Breast epithelium (tissue), 4 donors: ENCODE results near the gene TRAPPC5. TPM values are rescaled to one million over a fixed set of nuclear protein-coding genes. Genes with fewer than 3 reads are reported as not detected.
A peak's percentile ranks its signal among the peaks of the same experiment; 100 is the strongest.

Source experiments
- DNase-seq, 2 donors: peaks; one replicate each; pipeline ENCODE4 v3.0.0-alpha.2; 2019; ENCODE audit warnings: low spot score in 2 of 2
- H3K27ac ChIP-seq, 2 donors: fragments of 200-600 bp; sonication (generic) in 1 of 2; one replicate each; pipeline ENCODE4 v1.5.1; 2016 to 2019; ENCODE audit warnings: mild to moderate bottlenecking in 1 of 2
- H3K27me3 ChIP-seq, 2 donors: fragments of 200-600 bp; sonication (generic) in 1 of 2; one replicate each; pipeline versions ENCODE4 v1.5.1 to v1.6.0; 2017 to 2019; ENCODE audit warnings: control low read depth in 1 of 2, mild to moderate bottlenecking in 1 of 2
- H3K36me3 ChIP-seq: fragments of 200-600 bp; one replicate; pipeline ENCODE4 v1.5.1; 2019
- H3K4me1 ChIP-seq, 2 donors: fragments of 200-600 bp; sonication (generic); one replicate each; pipeline ENCODE4 v1.5.1; 2016 to 2019; ENCODE audit warnings: control low read depth in 1 of 2
- H3K4me3 ChIP-seq, 3 donors: fragments of 200-600 bp; sonication (generic); 1 replicate in 2 of 3; 2 replicates in 1 of 3; pipeline ENCODE4 v1.5.1; 2016 to 2019; ENCODE audit warnings: mild to moderate bottlenecking in 3 of 3, moderate library complexity in 2 of 3
- H3K9me3 ChIP-seq, 2 donors: fragments of 200-600 bp; sonication (generic) in 1 of 2; one replicate each; pipeline ENCODE4 v1.5.1; 2016 to 2019; ENCODE audit warnings: control low read depth in 1 of 2
- CTCF ChIP-seq, 3 donors: fragments of 450-650 bp; IDR thresholded peaks; one replicate each; pipeline ENCODE4 v1.5.1; 2016 to 2017; ENCODE audit warnings: antibody characterized with exemption in 3 of 3, mild to moderate bottlenecking in 3 of 3, moderate library complexity in 3 of 3
- POLR2A ChIP-seq: fragments of 450-650 bp; IDR thresholded peaks from one replicate; pipeline ENCODE4 v1.6.1; 2016; ENCODE audit warnings: antibody characterized with exemption, mild to moderate bottlenecking, moderate library complexity
- POLR2AphosphoS5 ChIP-seq, 3 donors: sonication (generic); formaldehyde crosslinking; IDR thresholded peaks; one replicate each; pipeline ENCODE4 v1.6.1; 2017; ENCODE audit warnings: antibody characterized with exemption in 3 of 3
- intact Hi-C: fragments of 100-400 bp; cut with DNase I; formaldehyde crosslinking; loops from one replicate; pipeline ENCODE4 v1.15.1; 2023; ENCODE audit warnings: low total_unique reads
- total RNA-seq, 3 donors: library from RNA; depleted of rRNA; stranded (reverse); fragments of >200 nt; gene quantifications; one replicate each; pipeline ENCODE4 v1.1.0, GENCODE V29; 2016

TRAPPC5 gene
- total RNA-seq, 3 donors from 2014 or later: 34.7 to 84.0 (median 62.6) TPM

GRCh38 chr19:7729831-7730285, 49.2 kb downstream of the TRAPPC5 start:
- Histone ChIP-seq H3K9me3 (no peaks in the 10 kb centered on the region), H3K27ac (no peak overlapping the region), H3K36me3 (no peaks in the 10 kb centered on the region), H3K27me3 (peaks cover 5 to 55% of the 10 kb centered on the region in 2 donors), H3K4me3 (peak overlapping the region in 1 of 3 donors; percentile 8), H3K4me1 (no peaks in the 10 kb centered on the region)
- intact Hi-C loops: no loop called here
- DNase-seq: no peak
- TF ChIP-seq POLR2AphosphoS5 (IDR thresholded peaks at IDR 0.05): no peak
- no peak for TF ChIP-seq CTCF (IDR thresholded peaks at IDR 0.05)
- TF ChIP-seq POLR2A: no peak

GRCh38 chr19:7730286-7731217, 49.9 kb downstream of the TRAPPC5 start:
- H3K36me3 ChIP-seq: no peaks in the 10 kb centered on the region
- intact Hi-C loops: no loop called here
- H3K4me1 ChIP-seq: no peaks in the 10 kb centered on the region
- H3K27ac ChIP-seq: no peak overlapping the region
- peak overlapping the region in 1 of 3 donors; percentile 8 for H3K4me3 ChIP-seq
- no peaks in the 10 kb centered on the region for H3K9me3 ChIP-seq
- TF ChIP-seq POLR2A (no peak), POLR2AphosphoS5 (IDR thresholded peaks at IDR 0.05) (no peak), CTCF (IDR thresholded peaks at IDR 0.05) (no peak)
- DNase-seq: no peak
- peaks cover 5 to 55% of the 10 kb centered on the region in 2 donors for H3K27me3 ChIP-seq

- intact Hi-C loops: no loop called here
Observed at GRCh38 chr19:7731218-7731595, 50.6 kb downstream of the TRAPPC5 start.

GRCh38 chr19:7731615-7732014, 51.0 kb downstream of the TRAPPC5 start:
- no peak overlapping the region for H3K27ac ChIP-seq
- no peaks in the 10 kb centered on the region for H3K36me3 ChIP-seq
- no peak overlapping the region for H3K4me3 ChIP-seq
- no peak for DNase-seq
- no peaks in the 10 kb centered on the region for H3K4me1 ChIP-seq
- H3K9me3 ChIP-seq: no peaks in the 10 kb centered on the region
- TF ChIP-seq POLR2AphosphoS5 (IDR thresholded peaks at IDR 0.05) (no peak), CTCF (IDR thresholded peaks at IDR 0.05) (no peak), POLR2A (no peak)
- intact Hi-C loops: no loop called here
- H3K27me3 ChIP-seq: peaks cover 5 to 55% of the 10 kb centered on the region in 2 donors

More at GRCh38 chr19:7731218-7731595, 50.6 kb downstream of the TRAPPC5 start:
- Histone ChIP-seq H3K27ac (no peak overlapping the region), H3K27me3 (peaks cover 5 to 55% of the 10 kb centered on the region in 2 donors), H3K4me3 (no peak overlapping the region), H3K36me3 (no peaks in the 10 kb centered on the region), H3K9me3 (no peaks in the 10 kb centered on the region), H3K4me1 (no peaks in the 10 kb centered on the region)
- DNase-seq: no peak
- TF ChIP-seq CTCF (IDR thresholded peaks at IDR 0.05) (no peak), POLR2AphosphoS5 (IDR thresholded peaks at IDR 0.05) (no peak)

GRCh38 chr19:7732045-7732444, 51.4 kb downstream of the TRAPPC5 start, which contains the start of gene CLEC4G:
TSS of gene CLEC4G (minus strand) at chr19:7732110. CDS start at chr19:7732102, 8 bp downstream.
- intact Hi-C loops: no loop called here
- no peak for DNase-seq
- no peak for TF ChIP-seq CTCF (IDR thresholded peaks at IDR 0.05)
- TF ChIP-seq POLR2A: no peak

More at GRCh38 chr19:7732045-7732444, 51.4 kb downstream of the TRAPPC5 start, which contains the start of gene CLEC4G:
- Histone ChIP-seq H3K4me1 (no peaks in the 10 kb centered on the region), H3K27ac (no peak within 1 kb of the TSS), H3K36me3 (no peaks in the 10 kb centered on the region), H3K4me3 (no peak within 1 kb of the TSS), H3K9me3 (no peaks in the 10 kb centered on the region), H3K27me3 (peaks cover 5 to 55% of the 10 kb centered on the region in 2 donors)
